Measurements from ENCODE around the gene TET2. TPM values are rescaled to one million over a fixed set of nuclear protein-coding genes. Genes with fewer than 3 reads are reported as not detected.

Gene TET2
- polyA plus RNA-seq, 3 donors = 22.6 to 47.1 (median 42.5) TPM

DNA sequence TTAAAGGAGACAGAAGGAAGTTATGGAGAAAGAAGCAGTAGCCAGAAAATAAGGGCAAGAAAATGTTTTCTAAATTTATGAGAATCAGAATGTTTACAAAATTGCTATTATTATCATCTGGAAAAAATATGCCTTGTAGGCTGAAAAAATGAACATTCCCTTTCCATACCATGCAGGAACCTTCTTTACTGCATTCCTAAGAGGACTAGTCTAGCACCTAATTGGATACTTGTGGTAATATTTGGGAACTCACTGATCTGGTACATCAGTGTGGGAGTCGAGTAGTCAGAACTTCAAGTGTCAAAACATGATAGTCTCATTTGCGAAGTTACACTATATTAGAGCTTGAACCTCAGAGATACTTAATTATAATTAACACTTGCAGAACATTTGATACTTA is 51.9 kb downstream of the TET2 start:
- Histone ChIP-seq H3K9ac (ENCODE audit: insufficient read depth, low read length, poor library complexity, severe bottlenecking) (no peak overlapping the region), H3K4me1 (ENCODE audit: control insufficient read depth in 1 of 2, insufficient read depth in 2 of 2, low read length in 2 of 2) (peaks cover 36 to 44% of the 10 kb centered on the region in 2 donors), H3K79me2 (ENCODE audit: insufficient read depth, low read length) (peaks cover 92% of the 10 kb centered on the region), H3K4me2 (replicated peaks; ENCODE audit: extremely low read depth, low read length, poor library complexity, severe bottlenecking) (no peak overlapping the region), H3K27ac (ENCODE audit: low read depth in 1 of 2, low read length in 2 of 2) (peak overlapping the region in 1 of 2 donors; percentile 21), H3K36me3 (replicated peaks in 1 of 2; ENCODE audit: control insufficient read depth in 1 of 2, insufficient read depth in 2 of 2, low read length in 2 of 2) (peaks cover 31 to 61% of the 10 kb centered on the region in 2 donors), H3K27me3 (ENCODE audit: control insufficient read depth in 2 of 2, insufficient read depth in 2 of 2, low read length in 2 of 2) (no peaks in the 10 kb centered on the region), H2AFZ (ENCODE audit: insufficient read depth, low read depth, low read length, poor library complexity, severe bottlenecking) (no peak overlapping the region), H3K4me3 (replicated peaks in 1 of 3; ENCODE audit: low read depth in 2 of 3, low read length in 3 of 3) (no peak overlapping the region), H4K20me1 (ENCODE audit: insufficient read depth, low read length) (peaks cover 97% of the 10 kb centered on the region), H3K9me3 (replicated peaks in 1 of 2; ENCODE audit: control insufficient read depth in 1 of 2, insufficient read depth in 1 of 2, low read length in 2 of 2) (no peaks in the 10 kb centered on the region)
- Mint-ChIP-seq H3K36me3 (peaks cover 43 to 59% of the 10 kb centered on the region in 2 donors), H3K9me3 (peaks cover 0 to 2% (median 0%) of the 10 kb centered on the region in 7 donors), H3K27me3 (ENCODE audit: low read depth in 3 of 3) (no peaks in the 10 kb centered on the region), H3K4me1 (peaks cover 44% of the 10 kb centered on the region), H3K27ac (peak overlapping the region in 1 of 7 donors; percentile 79), H3K4me3 (no peak overlapping the region)
- intact Hi-C loops (cut with micrococcal nuclease) = loop anchor here in 1 of 2 donors (10.0 kb wide), 1 partner anchor 54 kb away; the partner anchor contains the start of gene TET2
- TF ChIP-seq, protein P1, sequence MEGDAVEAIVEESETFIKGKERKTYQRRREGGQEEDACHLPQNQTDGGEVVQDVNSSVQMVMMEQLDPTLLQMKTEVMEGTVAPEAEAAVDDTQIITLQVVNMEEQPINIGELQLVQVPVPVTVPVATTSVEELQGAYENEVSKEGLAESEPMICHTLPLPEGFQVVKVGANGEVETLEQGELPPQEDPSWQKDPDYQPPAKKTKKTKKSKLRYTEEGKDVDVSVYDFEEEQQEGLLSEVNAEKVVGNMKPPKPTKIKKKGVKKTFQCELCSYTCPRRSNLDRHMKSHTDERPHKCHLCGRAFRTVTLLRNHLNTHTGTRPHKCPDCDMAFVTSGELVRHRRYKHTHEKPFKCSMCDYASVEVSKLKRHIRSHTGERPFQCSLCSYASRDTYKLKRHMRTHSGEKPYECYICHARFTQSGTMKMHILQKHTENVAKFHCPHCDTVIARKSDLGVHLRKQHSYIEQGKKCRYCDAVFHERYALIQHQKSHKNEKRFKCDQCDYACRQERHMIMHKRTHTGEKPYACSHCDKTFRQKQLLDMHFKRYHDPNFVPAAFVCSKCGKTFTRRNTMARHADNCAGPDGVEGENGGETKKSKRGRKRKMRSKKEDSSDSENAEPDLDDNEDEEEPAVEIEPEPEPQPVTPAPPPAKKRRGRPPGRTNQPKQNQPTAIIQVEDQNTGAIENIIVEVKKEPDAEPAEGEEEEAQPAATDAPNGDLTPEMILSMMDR (IDR thresholded peaks at IDR 0.05) = no peak
- WGBS (ENCODE audit: insufficient coverage) = no CpG with 5 or more reads among the region's 2 CpGs
- DNase-seq = no peak

DNA sequence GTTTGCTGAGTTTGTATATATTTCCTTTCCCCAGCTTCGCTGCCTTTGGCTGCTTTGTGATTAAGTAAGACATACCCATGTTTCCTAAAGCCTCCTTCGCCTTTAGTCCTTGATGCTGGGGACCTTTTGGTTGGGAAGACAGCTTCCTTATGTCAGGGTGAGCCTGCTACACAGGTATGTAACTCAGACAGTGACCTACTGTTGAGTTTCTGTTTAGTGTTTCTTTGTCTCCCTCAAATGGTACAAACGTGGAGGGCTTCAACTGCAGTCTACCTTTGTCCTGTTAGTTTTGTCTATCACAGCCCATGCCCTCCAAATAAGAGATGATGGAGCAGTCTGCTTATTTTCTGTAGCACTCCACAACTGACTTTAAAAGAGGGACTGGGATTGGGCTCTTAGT is 59.5 kb downstream of the TET2 start:
- Histone ChIP-seq H3K79me2 (ENCODE audit: insufficient read depth, low read length) (peaks cover 98% of the 10 kb centered on the region), H3K4me3 (replicated peaks in 1 of 3; ENCODE audit: low read depth in 2 of 3, low read length in 3 of 3) (no peak overlapping the region), H3K27ac (ENCODE audit: low read depth in 1 of 2, low read length in 2 of 2) (peak overlapping the region in 1 of 2 donors; percentile 50), H3K4me2 (replicated peaks; ENCODE audit: extremely low read depth, low read length, poor library complexity, severe bottlenecking) (no peak overlapping the region), H3K27me3 (ENCODE audit: control insufficient read depth in 2 of 2, insufficient read depth in 2 of 2, low read length in 2 of 2) (no peaks in the 10 kb centered on the region), H4K20me1 (ENCODE audit: insufficient read depth, low read length) (peaks cover 99% of the 10 kb centered on the region), H3K4me1 (ENCODE audit: control insufficient read depth in 1 of 2, insufficient read depth in 2 of 2, low read length in 2 of 2) (no peaks in the 10 kb centered on the region), H3K9me3 (replicated peaks in 1 of 2; ENCODE audit: control insufficient read depth in 1 of 2, insufficient read depth in 1 of 2, low read length in 2 of 2) (no peaks in the 10 kb centered on the region), H3K9ac (ENCODE audit: insufficient read depth, low read length, poor library complexity, severe bottlenecking) (no peak overlapping the region), H3K36me3 (replicated peaks in 1 of 2; ENCODE audit: control insufficient read depth in 1 of 2, insufficient read depth in 2 of 2, low read length in 2 of 2) (peaks cover 40 to 85% of the 10 kb centered on the region in 2 donors), H2AFZ (ENCODE audit: insufficient read depth, low read depth, low read length, poor library complexity, severe bottlenecking) (no peak overlapping the region)
- DNase-seq = no peak
- Mint-ChIP-seq H3K36me3 (peaks cover 46 to 62% of the 10 kb centered on the region in 2 donors), H3K27ac (peak overlapping the region in 3 of 7 donors; percentile 13 to 74 (median 63)), H3K27me3 (ENCODE audit: low read depth in 3 of 3) (no peaks in the 10 kb centered on the region), H3K4me3 (no peak overlapping the region), H3K9me3 (no peaks in the 10 kb centered on the region), H3K4me1 (peaks cover 5% of the 10 kb centered on the region)
- intact Hi-C loops (cut with micrococcal nuclease) = no loop called here
- TF ChIP-seq, protein P1 (IDR thresholded peaks at IDR 0.05) = no peak
- WGBS (ENCODE audit: insufficient coverage) = no CpG with 5 or more reads among the region's 3 CpGs

All from CD14-positive monocyte (primary cell).